Psoas muscle (tissue), 8 donors: ENCODE data around the gene G3BP1. TPM values are rescaled to one million over a fixed set of nuclear protein-coding genes. Genes with fewer than 3 reads are reported as not detected.
A peak's percentile ranks its signal among the peaks of the same experiment; 100 is the strongest.

Experiments used
- ATAC-seq, 4 donors: fragments of 200-7000 bp; cut with Tn5 transposase; one replicate each; pipeline ENCODE4 v1.9.1; 2020; ENCODE audit warnings: moderate library complexity in 3 of 4, mild to moderate bottlenecking in 2 of 4
- DNase-seq, 2 donors: peaks; one replicate each; pipeline ENCODE4 v3.0.0-alpha.2; 2020
- H3K27ac ChIP-seq: fragments of 200-600 bp; one replicate; pipeline ENCODE4 v1.8.0; 2022
- H3K27me3 ChIP-seq, 3 donors: fragments of 200-600 bp in 1 of 3; one replicate each; pipeline versions ENCODE4 v1.6.1 to v1.8.0; 2013 to 2022; ENCODE audit warnings: low read length in 2 of 3, mild to moderate bottlenecking in 2 of 3, moderate library complexity in 1 of 3; ENCODE audit not compliant: insufficient read depth in 3 of 3
- H3K36me3 ChIP-seq, 2 donors: fragments of 200-600 bp in 1 of 2; one replicate each; pipeline versions ENCODE4 v1.6.1 to v1.8.0; 2013 to 2022; ENCODE audit warnings: low read depth in 1 of 2, mild to moderate bottlenecking in 1 of 2, moderate library complexity in 1 of 2; ENCODE audit not compliant: insufficient read depth in 1 of 2
- H3K4me1 ChIP-seq: fragments of 200-600 bp; one replicate; pipeline ENCODE4 v1.8.0; 2022
- H3K4me3 ChIP-seq: fragments of 200-600 bp; one replicate; pipeline ENCODE4 v1.8.0; 2022; ENCODE audit warnings: mild to moderate bottlenecking
- H3K9me3 ChIP-seq: fragments of 200-600 bp; one replicate; pipeline ENCODE4 v1.8.0; 2022
- CTCF ChIP-seq: fragments of 200-600 bp; IDR thresholded peaks from one replicate; pipeline ENCODE4 v1.8.0; 2022; ENCODE audit warnings: antibody characterized with exemption
- WGBS, 3 donors: extraction: QIAGEN DNeasy Blood & Tissue Kit; methylation state at CpG; one replicate each; pipeline versions ENCODE4 v1.1.6 to v1.1.7; 2013; 5-methylcytosine and 5-hydroxymethylcytosine counted together
- intact Hi-C, 2 donors: fragments of 100-400 bp; cut with DNase I; formaldehyde crosslinking; loops; one replicate each; pipeline versions ENCODE4 v1.11.0 to v1.14.2; 2022
- polyA plus RNA-seq, 3 donors: library from polyadenylated mRNA; stranded (reverse); fragments of 200-250 nt; gene quantifications; one replicate each; pipeline ENCODE4 v1.2.3, GENCODE V29; 2013
- total RNA-seq, 4 donors: library from RNA; stranded (reverse); fragmentation: NEBNext Ultra II Directional in 2 of 4; extraction: Animal tissue kit (Norgen Biotek cat#: 25700) in 2 of 4; gene quantifications; one replicate each; pipeline versions ENCODE4 v1.2.1 to v1.2.4, GENCODE V29; 2021 to 2023
- donor health status: healthy with polysubstance abuse.
- donor health status: DM: no; HTN: no; CAD: no; lungs with moderate emphysema.
- donor health status: Bipolar disorder and iron deficiency.
- donor health status: healthy.
- donor health status: DM: yes; HTN: yes; CAD: no.
- donor health status: DM: no; HTN: no; CAD: no.
- donor health status: DM: no; HTN: no; CAD: no.
- donor health status: DM: yes; HTN: yes; CAD: no.

The G3BP1 gene
- total and polyA plus RNA-seq, 7 donors, result 47.0 to 230 (median 132) TPM

GRCh38 chr5:151745071-151745705, 26.6 kb upstream of the G3BP1 start:
- Histone ChIP-seq H3K4me1 (peaks cover 10% of the 10 kb centered on the region), H3K27ac (no peak overlapping the region), H3K36me3 (peaks cover 0 to 34% of the 10 kb centered on the region in 2 donors), H3K4me3 (no peak overlapping the region), H3K27me3 (no peaks in the 10 kb centered on the region), H3K9me3 (no peaks in the 10 kb centered on the region)
- intact Hi-C loops, result no loop called here
- WGBS, 3 donors, result 71 to 77% (median 75%) methylated on average over 7 of the region's 7 CpGs
- peak in 3 of 4 donors; percentile 17 to 57 (median 26) for ATAC-seq
- TF ChIP-seq CTCF, result no peak
- DNase-seq, result peak in 1 of 2 donors; percentile 52

GRCh38 chr5:151750121-151750520, 21.6 kb upstream of the G3BP1 start:
- ATAC-seq, result no peak
- intact Hi-C loops, result no loop called here
- Histone ChIP-seq H3K36me3 (peaks cover 0 to 15% of the 10 kb centered on the region in 2 donors), H3K4me1 (no peaks in the 10 kb centered on the region), H3K27me3 (no peaks in the 10 kb centered on the region), H3K27ac (no peak overlapping the region), H3K4me3 (no peak overlapping the region), H3K9me3 (no peaks in the 10 kb centered on the region)
- no peak for TF ChIP-seq CTCF
- 78 to 88% (median 82%) methylated on average over 4 of the region's 4 CpGs for WGBS, 3 donors
- no peak for DNase-seq

- intact Hi-C loops, result no loop called here
- no peak for ATAC-seq
These were observed 20.7 kb upstream of the G3BP1 start for GRCh38 chr5:151751091-151751490.

GRCh38 chr5:151751593-151751992, 20.2 kb upstream of the G3BP1 start:
- H3K27ac ChIP-seq, result no peak overlapping the region
- H3K9me3 ChIP-seq, result no peaks in the 10 kb centered on the region
- no peak for DNase-seq
- no peak overlapping the region for H3K4me3 ChIP-seq
- H3K4me1 ChIP-seq, result no peaks in the 10 kb centered on the region
- WGBS, 3 donors, result 93 to 95% (median 94%) methylated on average over 4 of the region's 4 CpGs
- peak in 1 of 4 donors; percentile 26 for ATAC-seq
- no peak for TF ChIP-seq CTCF
- H3K36me3 ChIP-seq, result peaks cover 0 to 3% of the 10 kb centered on the region in 2 donors
- no peaks in the 10 kb centered on the region for H3K27me3 ChIP-seq
- intact Hi-C loops, result no loop called here

More at GRCh38 chr5:151751091-151751490, 20.7 kb upstream of the G3BP1 start:
- Histone ChIP-seq H3K4me3 (no peak overlapping the region), H3K9me3 (no peaks in the 10 kb centered on the region), H3K27me3 (no peaks in the 10 kb centered on the region), H3K27ac (no peak overlapping the region), H3K36me3 (peaks cover 0 to 6% of the 10 kb centered on the region in 2 donors), H3K4me1 (no peaks in the 10 kb centered on the region)
- 95 to 97% (median 96%) methylated on average over 4 of the region's 4 CpGs for WGBS, 3 donors
- no peak for TF ChIP-seq CTCF
- DNase-seq, result no peak

- Histone ChIP-seq H3K27ac (no peak overlapping the region), H3K4me3 (no peak overlapping the region), H3K36me3 (no peaks in the 10 kb centered on the region), H3K27me3 (no peaks in the 10 kb centered on the region), H3K9me3 (no peaks in the 10 kb centered on the region), H3K4me1 (peaks cover 11% of the 10 kb centered on the region)
- DNase-seq, result no peak
- ATAC-seq, result no peak
- intact Hi-C loops, result no loop called here
- 47 to 76% (median 62%) methylated on average over 3 of the region's 3 CpGs for WGBS, 3 donors
- TF ChIP-seq CTCF, result no peak
These were observed 16.4 kb upstream of the G3BP1 start for GRCh38 chr5:151755383-151755782.
